ENCODE data around the gene ADTRP.
"Not testable (repeated sequence)": the region's sequence is repeated elsewhere in the genome, so short reads cannot be mapped to it uniquely, and the experiment has no call there.

ADTRP gene

GRCh38 chr6:11804135-11804534 is 25.5 kb upstream of the ADTRP start:
- H3K4me3 ChIP-seq (ENCODE audit: low read depth, low read length): no peak overlapping the region

DNA sequence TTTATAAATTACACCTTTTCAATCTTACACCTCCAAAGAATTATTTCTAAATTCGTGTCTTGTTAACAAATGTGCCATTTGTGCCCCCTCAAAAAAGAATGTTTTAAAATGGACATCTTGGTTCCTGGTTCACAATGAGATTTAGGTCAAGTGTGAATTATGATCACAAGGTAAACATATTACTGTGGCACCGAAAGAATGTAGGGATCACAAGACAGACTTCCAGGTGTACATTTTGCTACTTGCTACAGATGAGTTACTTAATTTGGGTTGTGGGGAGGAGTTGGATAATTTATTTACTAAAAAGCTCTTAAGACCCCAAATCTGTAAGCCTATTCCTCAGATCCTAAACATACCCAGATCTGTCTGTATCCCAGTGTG is 25.0 kb upstream of the ADTRP start:
- no peak overlapping the region for H3K4me3 ChIP-seq (ENCODE audit: low read depth, low read length)

GRCh38 chr6:11802886-11803590 is 24.4 kb upstream of the ADTRP start:
- no peak overlapping the region for H3K4me3 ChIP-seq (ENCODE audit: low read depth, low read length)

- not testable (repeated sequence) for H3K4me3 ChIP-seq (ENCODE audit: low read depth, low read length)
Observed at GRCh38 chr6:11800531-11800930, 21.9 kb upstream of the ADTRP start.

GRCh38 chr6:11798538-11798937 is 19.9 kb upstream of the ADTRP start:
- H3K4me3 ChIP-seq (ENCODE audit: low read depth, low read length): no peak overlapping the region

DNA sequence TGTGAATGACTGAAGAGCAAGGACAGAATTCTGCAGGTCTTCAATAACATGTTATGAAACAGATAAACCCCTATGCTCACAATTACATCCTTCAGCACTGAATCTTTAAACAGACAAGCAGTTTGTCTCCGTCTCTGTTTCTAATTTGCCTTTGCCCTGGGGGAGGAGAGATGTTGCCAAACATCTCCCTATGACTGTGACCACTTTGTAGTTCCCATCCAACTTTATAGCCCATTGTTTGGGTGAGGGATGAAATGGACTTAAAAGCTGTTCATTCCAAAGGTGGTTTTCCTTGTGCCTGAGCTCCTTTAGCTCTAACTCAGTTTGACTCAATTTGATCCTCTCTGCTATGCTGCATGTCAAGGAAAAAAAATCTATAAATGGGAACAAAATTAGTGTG is 19.5 kb upstream of the ADTRP start:
- H3K4me3 ChIP-seq (ENCODE audit: low read depth, low read length): no peak overlapping the region

DNA sequence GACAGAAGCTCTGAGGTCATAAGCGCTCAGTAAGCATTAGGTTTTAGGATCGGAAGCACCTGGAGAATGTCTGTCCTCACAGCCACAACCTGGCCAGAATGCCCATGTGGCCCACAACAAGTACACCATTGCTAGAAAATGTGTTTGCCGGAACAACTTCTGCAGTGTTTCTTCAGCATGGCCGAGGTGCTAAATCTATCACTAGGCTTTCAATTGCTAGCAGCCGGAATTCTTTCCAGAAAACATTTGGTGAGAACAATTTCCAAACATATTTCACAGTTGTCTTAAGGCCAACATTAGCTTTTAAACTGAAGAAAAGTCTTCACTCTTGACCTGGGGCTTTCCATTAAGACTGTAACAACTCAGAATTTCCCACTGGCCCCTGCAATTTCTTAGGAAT is 18.2 kb upstream of the ADTRP start:
- no peak overlapping the region for H3K4me3 ChIP-seq (ENCODE audit: low read depth, low read length)

DNA sequence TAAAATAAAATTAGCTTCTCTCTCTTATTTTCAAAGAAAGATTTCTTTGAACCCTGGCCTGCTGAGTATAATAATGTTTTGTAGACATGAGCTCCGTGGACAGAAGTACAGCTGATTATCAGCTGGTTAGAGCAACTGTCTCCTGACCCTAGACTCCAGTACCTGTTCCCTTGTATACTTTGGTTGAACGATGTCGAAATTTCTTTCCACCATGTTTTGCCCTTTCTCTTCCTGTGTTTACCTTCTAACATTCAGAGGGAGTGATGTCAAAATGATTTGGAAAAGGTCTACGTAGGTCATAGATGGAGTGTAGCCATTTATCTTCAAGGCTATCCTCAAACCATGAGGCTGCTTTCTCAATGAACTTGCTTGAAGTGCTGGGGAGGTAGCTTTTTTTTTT is 16.8 kb upstream of the ADTRP start:
- H3K4me3 ChIP-seq (ENCODE audit: low read depth, low read length): no peak overlapping the region

GRCh38 chr6:11793277-11793676 is 14.7 kb upstream of the ADTRP start:
- H3K4me3 ChIP-seq (ENCODE audit: low read depth, low read length): no peak overlapping the region

DNA sequence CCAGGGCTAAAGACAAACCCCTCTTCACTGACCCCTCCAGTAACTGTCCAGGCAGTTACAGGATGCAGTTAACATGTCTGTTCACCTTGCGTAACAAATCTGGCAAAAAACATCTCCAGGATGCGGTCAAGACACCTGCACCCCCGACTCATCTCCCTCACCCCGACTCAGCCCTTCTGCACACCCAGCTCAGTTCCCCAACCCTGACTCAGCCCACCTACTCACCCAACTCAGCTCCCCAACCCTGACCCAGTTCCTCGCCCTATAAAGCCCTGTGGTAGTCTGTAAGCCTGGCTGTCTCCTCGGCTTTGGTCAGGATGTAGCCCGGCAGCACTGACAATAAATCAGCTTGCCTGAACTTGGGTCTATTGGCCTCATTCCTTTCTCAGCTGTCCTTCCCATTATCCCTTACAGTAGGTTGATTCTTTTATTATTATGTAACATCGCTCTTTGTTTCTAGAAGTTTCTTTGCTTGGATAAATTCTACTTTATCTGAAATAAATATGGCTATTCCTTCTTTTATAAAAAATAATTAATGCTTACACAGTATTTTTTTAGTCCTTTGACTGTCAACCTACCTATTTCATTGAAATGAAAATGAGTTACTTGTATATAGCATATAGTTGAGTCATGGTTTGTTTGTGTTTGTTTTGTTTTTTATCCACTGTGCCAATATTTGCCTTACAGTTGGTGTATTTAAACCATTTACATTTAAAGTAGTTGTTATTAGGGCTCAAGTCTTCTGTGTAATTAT is 12.9 kb upstream of the ADTRP start:
- no peak overlapping the region for H3K4me3 ChIP-seq (ENCODE audit: low read depth, low read length)

GRCh38 chr6:11789744-11790143 is 11.1 kb upstream of the ADTRP start:
- no peak overlapping the region for H3K4me3 ChIP-seq (ENCODE audit: low read depth, low read length)

- H3K4me3 ChIP-seq (ENCODE audit: low read depth, low read length): no peak overlapping the region
Observed at GRCh38 chr6:11788043-11788442, 9.4 kb upstream of the ADTRP start.

GRCh38 chr6:11785774-11786579 is 7.4 kb upstream of the ADTRP start:
- no peak overlapping the region for H3K4me3 ChIP-seq (ENCODE audit: low read depth, low read length)

- H3K4me3 ChIP-seq (ENCODE audit: low read depth, low read length): no peak overlapping the region
Observed at GRCh38 chr6:11785415-11785773, 6.8 kb upstream of the ADTRP start.

GRCh38 chr6:11784341-11784740 is 5.7 kb upstream of the ADTRP start:
- no peak overlapping the region for H3K4me3 ChIP-seq (ENCODE audit: low read depth, low read length)

- H3K4me3 ChIP-seq (ENCODE audit: low read depth, low read length): no peak overlapping the region
Observed at GRCh38 chr6:11783524-11784064, 5.0 kb upstream of the ADTRP start.

DNA sequence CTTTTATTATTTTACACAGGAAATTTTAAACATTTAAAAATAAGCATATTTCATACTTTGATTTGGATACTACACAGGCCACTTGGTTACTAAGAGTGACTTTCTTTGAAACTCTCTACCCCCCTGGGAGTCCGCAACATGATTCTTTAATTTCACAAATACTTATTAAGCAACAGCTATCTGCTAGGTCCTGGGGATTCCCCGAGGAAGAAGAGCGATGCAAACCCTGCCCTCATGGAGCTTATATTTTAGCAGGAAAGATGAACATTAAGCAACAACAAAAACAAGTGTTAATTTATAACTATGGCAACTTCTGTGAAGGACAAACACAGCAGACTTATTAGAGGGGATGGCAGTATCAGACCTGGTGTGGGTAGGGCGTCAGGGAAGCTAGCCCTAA is 3.9 kb upstream of the ADTRP start:
- no peak overlapping the region for H3K4me3 ChIP-seq (ENCODE audit: low read depth, low read length)

DNA sequence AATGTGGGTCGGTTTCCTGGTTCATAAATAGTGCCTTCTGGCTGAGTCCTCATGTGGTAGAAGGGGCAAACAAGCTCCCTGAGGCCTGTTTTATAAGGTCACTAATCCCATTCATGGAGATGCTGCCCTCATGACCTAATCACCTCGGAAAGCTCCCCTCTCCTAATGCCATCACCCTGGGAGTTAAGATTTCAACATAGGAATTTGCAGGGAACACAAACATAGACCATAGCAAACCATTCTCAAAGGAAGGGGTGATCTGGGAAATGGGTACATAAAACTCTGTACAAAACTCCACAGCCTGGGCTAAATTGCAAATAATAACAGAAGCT is 1.5 kb upstream of the ADTRP start:
- H3K4me3 ChIP-seq (ENCODE audit: low read depth, low read length): no peak overlapping the region

- H3K4me3 ChIP-seq (ENCODE audit: low read depth, low read length): no peak overlapping the region
Observed at GRCh38 chr6:11779329-11780096, 910 bp upstream of the ADTRP start.

DNA sequence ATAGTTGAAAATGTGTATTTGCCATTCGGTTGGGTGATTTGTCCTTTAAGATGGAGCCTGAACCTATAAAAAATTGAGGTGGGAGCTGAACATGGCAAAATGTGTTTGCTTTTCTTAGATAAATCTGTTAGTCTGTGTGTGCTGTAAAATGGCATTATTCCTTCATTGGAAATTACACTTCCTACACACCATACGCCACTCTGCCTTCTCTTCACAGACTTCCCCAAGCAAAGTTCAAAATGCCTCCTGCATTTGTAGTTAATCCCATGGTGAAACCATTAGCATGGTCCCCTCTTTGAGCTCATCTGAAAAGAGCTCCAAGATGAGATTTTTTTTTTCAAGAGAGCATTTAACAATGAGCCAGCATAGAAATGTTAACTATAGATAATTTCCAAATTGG is 567 bp downstream of the ADTRP start:
- no peak overlapping the region for H3K4me3 ChIP-seq (ENCODE audit: low read depth, low read length)

GRCh38 chr6:11775791-11776409 is 2.7 kb downstream of the ADTRP start:
- no peak overlapping the region for H3K4me3 ChIP-seq (ENCODE audit: low read depth, low read length)

All from iPS-11a (cell line).